Prostate gland (tissue), 2 donors: Measurements from ENCODE around the gene JUNB. TPM values are rescaled to one million over a fixed set of nuclear protein-coding genes. Genes with fewer than 3 reads are reported as not detected.

Source experiments
- DNase-seq: peaks from one replicate; pipeline ENCODE4 v3.0.0-alpha.2; 2019; ENCODE audit warnings: low spot score
- H3K27ac ChIP-seq, 2 donors: fragments of 200-600 bp; sonication (generic); 2 replicates each; pipeline ENCODE4 v1.5.1; 2017 to 2019
- H3K27me3 ChIP-seq: fragments of 200-600 bp; sonication (generic); replicated peaks from 2 replicates; pipeline ENCODE4 v1.5.1; 2019; ENCODE audit not compliant: insufficient read depth
- H3K36me3 ChIP-seq, 2 donors: fragments of 200-600 bp; sonication (generic); 1 replicate in 1 of 2; 2 replicates in 1 of 2; pipeline versions ENCODE4 v1.5.1 to v1.8.1; 2017 to 2019
- H3K4me1 ChIP-seq: fragments of 200-600 bp; sonication (generic); replicated peaks from 2 replicates; pipeline ENCODE4 v1.5.1; 2019
- H3K4me3 ChIP-seq, 2 donors: fragments of 200-600 bp; sonication (generic); 2 replicates each; pipeline ENCODE4 v1.5.1; 2017 to 2019
- H3K9me3 ChIP-seq: fragments of 200-600 bp; sonication (generic); 2 replicates; pipeline ENCODE4 v1.5.1; 2017
- POLR2A ChIP-seq: fragments of 450-650 bp; IDR thresholded peaks from one replicate; pipeline ENCODE4 v1.6.1; 2016; ENCODE audit warnings: antibody characterized with exemption, mild to moderate bottlenecking
- POLR2AphosphoS5 ChIP-seq: sonication (generic); formaldehyde crosslinking; IDR thresholded peaks from one replicate; pipeline ENCODE4 v1.6.1; 2017; ENCODE audit warnings: antibody characterized with exemption
- WGBS: methylation state at CpG from one replicate; pipeline ENCODE4 v1.1.5; 2018; 5-methylcytosine and 5-hydroxymethylcytosine counted together
- intact Hi-C: fragments of 100-400 bp; cut with DNase I; formaldehyde crosslinking; loops from one replicate; pipeline ENCODE4 v1.14.2; 2022
- total RNA-seq, 2 donors: library from RNA; depleted of rRNA; stranded (reverse); fragments of >200 nt; gene quantifications; one replicate each; pipeline ENCODE4 v1.1.0, GENCODE V29; 2016
- TF ChIP-seq, protein P1 (sequence below), 4 experiments: fragments of 200-600 bp in 2 of 4; fragments of 450-650 bp in 2 of 4; sonication (generic) in 2 of 4; IDR thresholded peaks; 1 replicate in 3 of 4; 2 replicates in 1 of 4; pipeline ENCODE4 v1.5.1; 2016 to 2019; ENCODE audit warnings: antibody characterized with exemption in 4 of 4, mild to moderate bottlenecking in 2 of 4, moderate library complexity in 2 of 4

Gene JUNB
- total RNA-seq, 2 donors from 2014 or later = 173 to 290 TPM

DNA sequence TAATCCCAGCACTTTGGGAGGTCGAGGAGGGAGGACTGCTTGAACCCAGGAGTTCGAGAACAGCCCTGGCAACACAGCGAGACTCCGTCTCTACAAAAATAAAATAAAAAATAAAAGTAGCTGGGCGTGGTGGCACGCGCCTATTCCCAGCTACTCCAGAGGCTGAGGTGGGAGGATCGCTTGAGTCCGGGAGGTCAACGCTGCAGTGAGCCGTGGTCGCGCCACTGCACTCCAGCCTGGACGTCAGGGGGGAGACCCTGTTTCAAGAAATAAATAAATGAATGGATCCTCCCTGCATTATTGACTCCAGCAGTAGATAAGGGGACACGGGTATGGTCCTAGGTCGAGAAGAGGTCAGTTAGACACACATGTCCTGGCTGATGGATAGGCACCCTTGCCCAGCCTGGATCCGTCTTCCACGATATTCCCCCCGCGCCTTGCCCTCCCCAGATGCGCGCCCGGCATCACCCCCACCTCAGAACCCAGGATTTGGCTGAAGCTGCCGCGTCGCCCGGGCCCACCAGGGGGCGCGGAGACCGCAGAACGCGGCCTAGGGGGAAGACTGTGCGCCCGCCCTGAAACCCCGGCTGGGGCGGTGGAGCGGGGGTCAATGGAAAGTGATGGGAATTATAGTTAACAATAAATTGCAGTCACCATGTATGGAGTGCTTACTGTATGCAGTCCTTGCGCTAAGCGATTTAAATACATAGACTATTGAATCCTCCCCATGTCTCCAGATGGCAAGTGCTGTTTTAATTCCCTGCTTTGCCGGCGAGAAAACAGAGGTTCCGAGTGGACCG is 13.9 kb upstream of the JUNB start:
- Histone ChIP-seq H3K36me3 (no peaks in the 10 kb centered on the region), H3K4me1 (peaks cover 3% of the 10 kb centered on the region), H3K4me3 (peak overlapping the region; percentile 45 to 49), H3K9me3 (no peaks in the 10 kb centered on the region), H3K27me3 (no peaks in the 10 kb centered on the region), H3K27ac (peak overlapping the region; percentile 92 to 93)
- intact Hi-C loops = loop anchor here (1.0 kb wide), 1 partner anchor 17 kb away; no protein-coding TSS in a partner anchor
- 10% methylated on average over 43 of the region's 43 CpGs for WGBS
- TF ChIP-seq, protein P1, sequence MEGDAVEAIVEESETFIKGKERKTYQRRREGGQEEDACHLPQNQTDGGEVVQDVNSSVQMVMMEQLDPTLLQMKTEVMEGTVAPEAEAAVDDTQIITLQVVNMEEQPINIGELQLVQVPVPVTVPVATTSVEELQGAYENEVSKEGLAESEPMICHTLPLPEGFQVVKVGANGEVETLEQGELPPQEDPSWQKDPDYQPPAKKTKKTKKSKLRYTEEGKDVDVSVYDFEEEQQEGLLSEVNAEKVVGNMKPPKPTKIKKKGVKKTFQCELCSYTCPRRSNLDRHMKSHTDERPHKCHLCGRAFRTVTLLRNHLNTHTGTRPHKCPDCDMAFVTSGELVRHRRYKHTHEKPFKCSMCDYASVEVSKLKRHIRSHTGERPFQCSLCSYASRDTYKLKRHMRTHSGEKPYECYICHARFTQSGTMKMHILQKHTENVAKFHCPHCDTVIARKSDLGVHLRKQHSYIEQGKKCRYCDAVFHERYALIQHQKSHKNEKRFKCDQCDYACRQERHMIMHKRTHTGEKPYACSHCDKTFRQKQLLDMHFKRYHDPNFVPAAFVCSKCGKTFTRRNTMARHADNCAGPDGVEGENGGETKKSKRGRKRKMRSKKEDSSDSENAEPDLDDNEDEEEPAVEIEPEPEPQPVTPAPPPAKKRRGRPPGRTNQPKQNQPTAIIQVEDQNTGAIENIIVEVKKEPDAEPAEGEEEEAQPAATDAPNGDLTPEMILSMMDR (IDR thresholded peaks at IDR 0.05) = peak; percentile 96 to 98 (median 97)
- TF ChIP-seq POLR2A (peak; percentile 21), POLR2AphosphoS5 (peak; percentile 81)
- DNase-seq = peak; percentile 69

DNA sequence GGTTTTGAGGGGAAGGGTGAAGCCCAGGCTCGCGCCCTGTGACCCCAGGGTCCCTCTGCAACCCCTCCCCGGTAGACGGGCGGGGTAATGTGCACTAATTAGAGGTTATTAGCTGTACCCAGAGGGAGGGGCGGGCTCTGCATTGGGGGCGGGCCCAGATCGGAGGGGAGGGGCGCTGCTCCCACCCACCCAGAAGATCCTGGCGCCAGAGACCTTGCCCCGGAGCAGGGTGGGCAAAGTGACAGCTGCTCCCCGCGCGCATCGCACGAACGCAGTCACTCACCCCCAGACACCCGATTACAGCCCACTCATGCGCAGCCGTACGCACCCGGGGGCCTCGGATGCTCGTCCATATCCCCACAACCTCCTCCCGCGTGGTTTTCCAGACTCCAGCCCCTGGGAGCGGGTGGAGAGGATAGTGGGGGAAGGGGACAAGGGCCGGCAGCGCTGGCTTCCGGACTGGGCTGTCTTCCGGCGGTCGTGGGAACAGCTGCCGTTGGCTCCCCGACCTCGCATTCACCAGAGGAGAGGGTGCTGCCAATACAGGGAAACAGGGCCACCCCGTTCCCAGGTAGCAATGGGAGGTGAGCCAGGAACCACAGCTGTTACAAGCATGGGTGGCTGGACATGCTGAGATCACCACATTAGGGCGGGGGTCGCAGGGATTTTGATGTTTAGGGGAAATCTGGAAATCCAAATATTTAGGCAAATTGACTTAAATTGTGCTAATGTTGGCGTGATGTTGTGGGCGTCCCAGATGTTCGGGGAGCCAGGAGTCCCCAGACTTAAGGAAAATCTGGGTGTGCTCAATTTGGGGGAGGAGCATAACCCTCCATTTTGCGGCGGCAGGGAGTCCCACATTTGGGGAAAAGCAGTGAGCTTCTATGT is 13.0 kb upstream of the JUNB start:
- WGBS = 1% methylated on average over 39 of the region's 44 CpGs
- Histone ChIP-seq H3K27me3 (no peaks in the 10 kb centered on the region), H3K4me1 (peaks cover 9% of the 10 kb centered on the region), H3K4me3 (peak overlapping the region; percentile 45 to 49), H3K27ac (peak overlapping the region; percentile 92 to 93), H3K9me3 (no peaks in the 10 kb centered on the region), H3K36me3 (no peaks in the 10 kb centered on the region)
- DNase-seq = peak; percentile 79
- peak; percentile 39 for TF ChIP-seq POLR2A
- TF ChIP-seq POLR2AphosphoS5 = peak; percentile 71
- TF ChIP-seq, protein P1 (IDR thresholded peaks at IDR 0.05) = peak in 1 of 4 experiments; percentile 21
- intact Hi-C loops = no loop called here

- 39% methylated on average over 6 of the region's 6 CpGs for WGBS
- no peaks in the 10 kb centered on the region for H3K36me3 ChIP-seq
- DNase-seq = no peak
- no peaks in the 10 kb centered on the region for H3K27me3 ChIP-seq
- no peaks in the 10 kb centered on the region for H3K9me3 ChIP-seq
- intact Hi-C loops = no loop called here
- TF ChIP-seq POLR2AphosphoS5 = no peak
- no peak for TF ChIP-seq POLR2A
- TF ChIP-seq, protein P1 (IDR thresholded peaks at IDR 0.05) = no peak
- H3K27ac ChIP-seq = peak overlapping the region; percentile 92 to 93
- peaks cover 15% of the 10 kb centered on the region for H3K4me1 ChIP-seq
- peak overlapping the region; percentile 45 to 49 for H3K4me3 ChIP-seq
Observed at GRCh38 chr19:12778905-12779161, 12.5 kb upstream of the JUNB start.

- Histone ChIP-seq H3K9me3 (no peaks in the 10 kb centered on the region), H3K4me3 (peak overlapping the region in 1 of 2 donors; percentile 49), H3K4me1 (peaks cover 17% of the 10 kb centered on the region), H3K36me3 (no peaks in the 10 kb centered on the region), H3K27me3 (no peaks in the 10 kb centered on the region), H3K27ac (peak overlapping the region; percentile 92 to 93)
- 66% methylated on average over 15 of the region's 15 CpGs for WGBS
- intact Hi-C loops = no loop called here
- no peak for TF ChIP-seq POLR2A
- no peak for TF ChIP-seq POLR2AphosphoS5
- TF ChIP-seq, protein P1 (IDR thresholded peaks at IDR 0.05) = no peak
- no peak for DNase-seq
Observed at GRCh38 chr19:12779162-12779993, 11.9 kb upstream of the JUNB start.
